GM12891 (cell line): ENCODE results near the gene SLC2A13.

Experiments
- POLR2A ChIP-seq: IDR thresholded peaks from 2 replicates; pipeline ENCODE4 v1.6.1; 2011; ENCODE audit warnings: low read depth, low read length, control low read depth
- SPI1 ChIP-seq: IDR thresholded peaks from 2 replicates; pipeline ENCODE4 v1.6.1; 2011; ENCODE audit warnings: low read depth, low read length, control low read depth

- TF ChIP-seq POLR2A (no peak), SPI1 (no peak)
Measured at GRCh38 chr12:39835517-39836489, 270.1 kb downstream of the SLC2A13 start.
